Measurements from ENCODE around the gene ARMCX4.
"Not testable (repeated sequence)": the region's sequence is repeated elsewhere in the genome, so short reads cannot be mapped to it uniquely, and the experiment has no call there.

Gene ARMCX4

DNA sequence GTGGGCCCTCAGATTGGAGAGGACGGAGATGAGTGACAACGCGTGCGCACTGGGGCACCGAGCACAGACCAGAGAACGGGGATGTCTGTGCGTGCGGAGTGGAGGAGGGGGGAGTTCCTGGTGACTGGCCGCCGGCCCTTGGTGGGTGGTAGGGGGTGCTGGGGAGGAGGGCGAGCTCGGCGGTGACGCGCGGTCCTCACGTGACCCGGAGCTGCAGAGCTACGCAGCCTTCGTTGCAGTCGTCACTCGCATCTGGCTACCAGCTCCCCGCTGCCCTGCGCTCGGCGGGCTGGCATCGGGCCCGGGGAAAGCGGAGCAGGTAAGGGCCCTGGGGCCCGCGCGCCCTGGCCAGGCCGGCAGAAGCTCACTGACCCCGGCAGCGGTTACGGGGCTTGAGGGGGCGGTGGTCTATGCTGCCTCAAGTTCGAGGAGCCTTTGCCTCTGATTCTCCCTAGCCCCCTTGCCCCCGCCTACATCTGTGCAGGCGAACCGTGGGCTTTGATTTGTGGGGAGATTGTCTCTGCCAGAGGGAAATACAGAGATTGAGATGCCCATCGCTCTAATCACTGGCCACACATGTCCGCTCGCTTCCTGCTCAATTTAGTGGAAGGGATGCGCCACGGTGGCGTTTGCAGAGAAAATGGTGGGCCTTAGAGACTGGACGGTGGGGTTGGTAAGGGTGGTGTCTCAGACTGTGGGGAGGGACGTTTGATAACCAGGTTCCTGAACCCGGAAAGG is at the start of gene ARMCX4:
Gene ARMCX4 (plus strand): TSS at position 245 of the 738 bp plus-strand sequence. CDS start 3,134 bp downstream, outside the sequence.
- DNase-seq (ENCODE audit: extremely low read depth in 1 of 2, low read depth in 1 of 2): peak in 1 of 2 donors; percentile 2

DNA sequence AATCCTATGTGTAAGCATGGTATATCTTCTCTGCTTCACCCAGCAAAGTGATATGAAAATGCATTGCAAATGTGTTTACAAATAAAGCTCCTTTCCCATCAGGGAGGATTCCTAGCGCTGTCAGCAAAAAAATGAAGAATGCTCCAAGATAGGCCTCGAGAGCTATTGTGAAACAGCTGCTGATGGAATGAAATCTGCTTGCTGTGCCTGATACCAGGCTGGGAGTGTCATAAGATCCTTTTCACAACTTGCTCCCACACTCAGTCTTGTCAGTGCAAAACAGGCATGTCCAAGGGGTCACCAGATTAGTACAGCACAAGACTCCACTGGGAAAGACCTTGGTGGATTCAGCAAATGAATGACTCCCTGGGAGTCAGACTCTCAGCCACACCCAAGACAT is 43.2 kb upstream of the ARMCX4 start:
- DNase-seq (ENCODE audit: extremely low read depth in 1 of 2, low read depth in 1 of 2): no peak

GRCh38 chrX:101449279-101449678 is 36.0 kb upstream of the ARMCX4 start:
- DNase-seq (ENCODE audit: extremely low read depth in 1 of 2, low read depth in 1 of 2): no peak

DNA sequence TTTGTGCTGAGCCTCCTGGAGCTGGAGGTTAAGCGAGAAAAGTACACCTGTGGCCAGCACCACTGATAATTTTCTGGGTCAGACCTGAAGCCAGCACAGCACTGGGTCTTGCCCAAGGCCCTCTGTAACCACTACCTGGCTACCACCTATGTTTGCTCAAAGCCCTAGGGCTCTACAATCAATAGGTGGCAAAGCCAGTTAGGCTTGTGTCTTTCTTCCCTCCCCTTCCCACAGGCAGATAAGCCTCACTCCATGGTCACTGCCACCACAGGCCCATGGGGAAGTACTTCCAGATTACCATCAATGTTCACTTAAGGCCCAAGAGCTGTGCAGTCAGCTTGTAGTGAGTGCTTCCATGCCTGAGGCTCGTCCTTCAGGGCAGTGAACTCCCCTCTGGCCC is 35.2 kb upstream of the ARMCX4 start:
- no peak for DNase-seq (ENCODE audit: extremely low read depth in 1 of 2, low read depth in 1 of 2)

DNA sequence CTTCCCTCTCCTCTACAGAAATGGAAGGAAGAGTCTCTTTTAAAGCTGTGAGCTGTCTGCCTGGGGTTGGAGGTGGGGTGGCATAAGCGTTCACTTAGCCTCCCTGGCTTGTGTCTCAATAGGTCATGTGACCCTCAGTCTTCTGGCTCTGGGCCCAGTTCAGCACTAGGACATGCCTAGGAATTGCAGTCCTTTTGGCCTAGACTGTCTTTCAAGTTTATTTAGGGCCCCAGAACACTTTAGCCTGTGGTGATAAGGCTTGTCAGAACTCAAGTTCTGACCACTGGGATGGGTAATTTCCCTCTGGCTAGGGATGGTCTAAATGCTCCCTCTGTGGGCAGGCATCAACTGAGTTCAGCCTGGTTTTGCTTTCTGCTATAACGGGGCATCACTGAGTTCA is 34.3 kb upstream of the ARMCX4 start:
- no peak for DNase-seq (ENCODE audit: extremely low read depth in 1 of 2, low read depth in 1 of 2)

- DNase-seq (ENCODE audit: extremely low read depth in 1 of 2, low read depth in 1 of 2): no peak
These were observed 33.2 kb upstream of the ARMCX4 start for GRCh38 chrX:101452056-101452455.

DNA sequence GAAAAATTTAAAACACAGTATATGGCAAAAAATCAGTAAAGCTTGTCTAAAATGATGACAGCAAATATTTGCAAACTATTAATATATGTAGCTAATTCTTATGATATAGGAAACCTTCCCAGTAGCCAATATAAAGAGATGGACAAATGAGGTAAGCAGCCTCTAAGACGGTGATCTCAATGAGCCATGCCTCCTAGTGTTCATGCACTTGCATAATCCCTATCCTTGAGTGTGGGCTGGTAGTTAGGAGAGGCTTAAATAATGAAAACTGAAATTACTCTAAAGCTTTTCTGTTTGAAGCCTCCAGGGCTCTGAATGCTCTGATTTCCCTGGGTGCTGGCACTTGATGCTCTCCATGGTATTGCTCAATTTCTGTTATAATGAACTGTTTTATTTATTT is 24.6 kb upstream of the ARMCX4 start:
- DNase-seq (ENCODE audit: extremely low read depth in 1 of 2, low read depth in 1 of 2): no peak

DNA sequence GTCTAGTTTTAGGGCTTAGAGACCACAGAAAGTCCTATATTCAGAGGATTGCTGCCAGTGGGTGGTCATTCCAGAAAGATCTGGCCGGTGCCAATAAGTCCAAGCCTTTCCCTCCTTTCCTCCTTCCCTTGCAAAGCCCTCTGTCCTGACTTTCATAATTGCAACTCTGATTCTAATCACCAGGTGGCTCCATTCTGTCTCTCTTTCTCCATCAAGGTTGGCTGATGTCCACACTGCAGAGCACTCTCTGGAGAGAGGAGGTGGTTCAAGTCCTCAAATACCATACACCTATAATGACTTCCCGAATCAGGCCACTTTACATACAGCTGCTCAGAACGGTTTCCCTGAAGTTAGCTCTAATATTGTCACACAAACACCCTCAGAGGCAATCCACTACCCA is 22.4 kb upstream of the ARMCX4 start:
- DNase-seq (ENCODE audit: extremely low read depth in 1 of 2, low read depth in 1 of 2): no peak

- DNase-seq (ENCODE audit: extremely low read depth in 1 of 2, low read depth in 1 of 2): no peak
These were observed 6.9 kb upstream of the ARMCX4 start for GRCh38 chrX:101478366-101478765.

DNA sequence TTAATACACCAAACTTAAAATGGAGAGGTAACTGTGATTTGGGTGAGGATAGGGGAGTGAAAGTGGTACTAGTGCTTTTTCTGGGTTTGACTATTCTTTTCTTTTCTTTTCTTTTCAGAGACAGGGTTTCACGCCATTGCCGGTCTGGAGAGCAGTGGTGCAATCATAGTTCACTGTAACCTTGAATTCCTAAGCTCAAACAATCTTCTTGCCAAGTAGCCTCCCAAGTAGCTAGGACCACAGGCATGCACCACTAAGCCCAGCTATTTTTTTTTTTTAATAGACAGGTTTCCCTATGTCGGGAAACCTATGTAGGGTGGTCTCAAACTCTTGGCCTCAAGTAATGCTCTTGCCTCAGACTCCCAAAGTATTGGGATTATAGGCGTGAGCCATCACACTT is 3.0 kb upstream of the ARMCX4 start:
- no peak for DNase-seq (ENCODE audit: extremely low read depth in 1 of 2, low read depth in 1 of 2)

- no peak for DNase-seq (ENCODE audit: extremely low read depth in 1 of 2, low read depth in 1 of 2)
These were observed 1.6 kb upstream of the ARMCX4 start for GRCh38 chrX:101483705-101484104.

DNA sequence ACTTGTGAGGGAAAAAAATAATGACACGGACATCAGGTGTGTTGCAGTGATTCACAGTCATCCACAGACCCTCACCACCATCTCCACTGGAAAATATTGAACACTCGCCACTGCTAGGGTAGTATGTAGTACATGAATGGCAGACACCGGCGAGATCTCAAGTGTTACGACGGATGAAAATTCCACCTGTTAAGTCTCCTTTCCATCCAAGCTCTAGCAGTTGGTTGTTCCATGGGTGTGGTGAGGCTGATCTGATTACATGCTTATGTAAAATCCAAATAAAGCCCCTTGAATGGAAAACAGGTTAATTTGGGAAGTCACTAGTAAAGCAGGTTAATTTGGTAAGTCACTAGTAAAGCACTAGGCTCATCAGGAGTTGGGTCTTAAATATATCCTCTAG is 1.1 kb upstream of the ARMCX4 start:
- no peak for DNase-seq (ENCODE audit: extremely low read depth in 1 of 2, low read depth in 1 of 2)

DNA sequence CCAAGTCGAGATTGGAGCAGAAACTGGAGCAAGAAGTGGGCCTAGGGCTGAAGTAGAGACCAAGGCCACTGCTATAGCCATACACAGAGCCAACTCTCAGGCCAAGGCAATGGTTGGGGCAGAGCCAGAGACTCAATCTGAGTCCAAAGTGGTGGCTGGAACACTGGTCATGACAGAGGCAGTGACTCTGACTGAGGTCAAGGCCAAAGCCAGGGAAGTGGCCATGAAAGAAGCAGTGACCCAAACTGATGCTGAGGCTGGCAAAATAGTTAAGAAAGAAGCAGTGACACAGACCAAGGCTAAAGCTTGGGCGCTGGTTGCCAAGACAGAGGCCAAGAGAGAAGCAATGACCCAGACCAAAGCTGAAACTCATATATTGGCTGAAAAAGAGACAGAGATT is 3.5 kb downstream of the ARMCX4 start:
- DNase-seq (ENCODE audit: extremely low read depth in 1 of 2, low read depth in 1 of 2): no peak

DNA sequence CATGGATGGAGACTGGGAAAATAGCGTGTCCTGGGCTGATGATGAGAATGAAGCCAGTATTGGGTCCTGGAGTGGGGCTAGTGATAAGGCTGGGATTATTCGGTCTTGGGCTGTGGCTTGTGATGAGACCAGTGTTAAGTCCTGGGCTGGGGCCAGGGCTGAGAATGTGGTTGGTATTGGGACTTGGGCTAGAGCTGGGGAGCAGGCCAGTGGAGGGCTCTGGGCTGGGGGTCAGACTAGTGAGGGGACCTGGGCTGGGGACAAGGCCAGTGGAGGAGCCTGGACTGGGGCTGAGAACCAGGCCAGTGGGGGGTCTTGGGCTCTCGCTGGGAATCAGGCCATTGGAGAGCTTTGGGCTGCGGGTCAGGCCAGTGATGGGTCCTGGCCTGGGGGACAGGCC is 6.7 kb downstream of the ARMCX4 start:
- DNase-seq (ENCODE audit: extremely low read depth in 1 of 2, low read depth in 1 of 2): no peak

GRCh38 chrX:101493225-101493624 is 8.0 kb downstream of the ARMCX4 start:
- DNase-seq (ENCODE audit: extremely low read depth in 1 of 2, low read depth in 1 of 2): no peak

DNA sequence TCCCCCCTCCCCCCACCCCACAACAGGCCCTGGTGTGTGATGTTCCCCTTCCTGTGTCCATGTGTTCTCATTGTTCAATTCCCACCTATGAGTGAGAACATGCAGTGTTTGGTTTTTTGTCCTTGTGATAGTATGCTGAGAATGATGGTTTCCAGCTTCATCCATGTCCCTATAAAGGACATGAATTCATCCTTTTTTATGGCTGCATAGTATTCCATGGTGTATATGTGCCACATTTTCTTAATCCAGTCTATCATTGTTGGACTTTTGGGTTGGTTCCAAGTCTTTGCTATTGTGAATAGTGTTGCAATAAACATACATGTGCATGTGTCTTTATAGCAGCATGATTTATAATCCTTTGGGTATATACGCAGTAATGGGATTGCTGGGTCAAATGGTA is 17.7 kb downstream of the ARMCX4 start:
- not testable (repeated sequence) for DNase-seq (ENCODE audit: extremely low read depth in 1 of 2, low read depth in 1 of 2)

- no peak for DNase-seq (ENCODE audit: extremely low read depth in 1 of 2, low read depth in 1 of 2)
These were observed 22.1 kb downstream of the ARMCX4 start for GRCh38 chrX:101507372-101507771.

DNA sequence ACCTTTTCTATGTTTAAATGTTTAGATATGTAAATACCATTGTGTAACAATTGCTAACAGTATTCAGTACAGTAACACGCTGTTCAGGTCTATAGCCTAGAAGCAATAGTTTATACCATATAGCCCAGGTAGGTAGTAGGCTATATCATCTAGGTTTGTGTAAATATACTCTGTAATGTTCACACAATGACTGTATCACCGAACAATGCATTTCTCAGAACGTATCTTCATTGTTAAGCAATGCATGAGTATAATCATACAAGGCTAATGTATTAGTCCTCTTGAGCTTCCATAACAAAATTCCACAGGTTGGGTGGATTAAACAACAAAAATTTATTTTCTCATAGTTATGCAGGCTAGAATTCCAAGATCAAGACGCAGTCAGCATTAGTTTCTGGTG is 22.7 kb downstream of the ARMCX4 start:
- no peak for DNase-seq (ENCODE audit: extremely low read depth in 1 of 2, low read depth in 1 of 2)

- DNase-seq (ENCODE audit: extremely low read depth in 1 of 2, low read depth in 1 of 2): no peak
These were observed 45.7 kb downstream of the ARMCX4 start for GRCh38 chrX:101530944-101531343.

Measured in stimulated activated CD8-positive, alpha-beta memory T cell treated with anti-CD3 and anti-CD28 coated beads, Interleukin-7, amount 100 ng/mL, for 48 hours (primary cell).